ENCODE data around the gene IER3IP1.

DNA sequence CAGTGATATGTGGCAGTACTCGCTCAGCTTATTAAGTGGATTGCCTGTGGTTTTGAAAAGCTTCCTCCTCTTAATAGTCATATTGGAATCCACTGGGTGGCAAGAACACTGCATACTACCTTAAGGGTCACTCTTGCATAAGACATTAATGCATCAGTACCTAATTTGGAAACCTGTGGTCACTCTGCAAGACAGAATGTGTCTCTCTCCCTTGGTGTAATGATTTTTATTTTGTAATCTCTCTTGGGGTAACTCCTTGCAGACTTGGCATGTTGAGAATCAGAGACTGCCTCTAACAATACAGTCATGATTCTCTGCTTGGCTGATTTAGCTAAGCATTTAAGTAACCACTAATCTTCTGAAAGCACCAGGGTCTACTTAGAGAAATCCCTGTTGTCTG is 33.0 kb upstream of the IER3IP1 start:
- no peak for TF ChIP-seq EZH2 (IDR thresholded peaks at IDR 0.05; ENCODE audit: low read length)
- TF ChIP-seq, protein P1, sequence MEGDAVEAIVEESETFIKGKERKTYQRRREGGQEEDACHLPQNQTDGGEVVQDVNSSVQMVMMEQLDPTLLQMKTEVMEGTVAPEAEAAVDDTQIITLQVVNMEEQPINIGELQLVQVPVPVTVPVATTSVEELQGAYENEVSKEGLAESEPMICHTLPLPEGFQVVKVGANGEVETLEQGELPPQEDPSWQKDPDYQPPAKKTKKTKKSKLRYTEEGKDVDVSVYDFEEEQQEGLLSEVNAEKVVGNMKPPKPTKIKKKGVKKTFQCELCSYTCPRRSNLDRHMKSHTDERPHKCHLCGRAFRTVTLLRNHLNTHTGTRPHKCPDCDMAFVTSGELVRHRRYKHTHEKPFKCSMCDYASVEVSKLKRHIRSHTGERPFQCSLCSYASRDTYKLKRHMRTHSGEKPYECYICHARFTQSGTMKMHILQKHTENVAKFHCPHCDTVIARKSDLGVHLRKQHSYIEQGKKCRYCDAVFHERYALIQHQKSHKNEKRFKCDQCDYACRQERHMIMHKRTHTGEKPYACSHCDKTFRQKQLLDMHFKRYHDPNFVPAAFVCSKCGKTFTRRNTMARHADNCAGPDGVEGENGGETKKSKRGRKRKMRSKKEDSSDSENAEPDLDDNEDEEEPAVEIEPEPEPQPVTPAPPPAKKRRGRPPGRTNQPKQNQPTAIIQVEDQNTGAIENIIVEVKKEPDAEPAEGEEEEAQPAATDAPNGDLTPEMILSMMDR (optimal IDR thresholded peaks at IDR 0.05 in 1 of 3, IDR thresholded peaks at IDR 0.05 in 1 of 3, conservative IDR thresholded peaks at IDR 0.05 in 1 of 3; ENCODE audit: extremely low read depth in 1 of 3, insufficient read depth in 2 of 3, low read length in 3 of 3): no peak
